Sigmoid colon (tissue), 4 donors: Measurements from ENCODE around the gene FDX1.

Experiments
- EP300 ChIP-seq, 4 donors: sonication (generic); formaldehyde crosslinking; IDR thresholded peaks; one replicate each; pipeline ENCODE4 v1.6.1; 2017; ENCODE audit warnings: antibody characterized with exemption in 4 of 4
- POLR2A ChIP-seq, 2 donors: fragments of 450-650 bp; IDR thresholded peaks; one replicate each; pipeline ENCODE4 v1.6.1; 2016; ENCODE audit warnings: antibody characterized with exemption in 2 of 2, mild to moderate bottlenecking in 2 of 2, moderate library complexity in 2 of 2
- TF ChIP-seq, protein P1 (sequence below), 4 experiments: fragments of 450-650 bp in 3 of 4; fragments of 200-600 bp in 1 of 4; IDR thresholded peaks; one replicate each; pipeline ENCODE4 v1.5.1; 2016 to 2019; ENCODE audit warnings: antibody characterized with exemption in 4 of 4, mild to moderate bottlenecking in 3 of 4, moderate library complexity in 2 of 4

DNA sequence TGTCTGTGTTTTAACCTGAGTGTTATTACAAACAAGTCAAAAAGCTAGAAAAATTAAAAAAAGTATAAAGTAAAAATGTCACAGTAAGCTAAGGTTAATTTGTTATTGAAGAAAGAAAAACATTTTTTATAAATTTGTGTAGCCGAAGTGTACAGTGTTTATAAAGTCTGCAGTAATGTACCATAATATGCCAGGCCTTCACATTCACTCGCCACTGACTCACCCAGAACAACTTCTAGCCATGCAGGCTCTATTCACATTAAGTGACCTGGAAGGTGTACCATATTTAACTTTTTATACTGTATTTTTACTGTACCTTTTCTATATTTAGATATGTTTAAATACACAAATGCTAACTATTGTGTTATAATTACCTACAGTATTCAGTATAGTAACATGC is 14.7 kb upstream of the FDX1 start:
- TF ChIP-seq, protein P1, sequence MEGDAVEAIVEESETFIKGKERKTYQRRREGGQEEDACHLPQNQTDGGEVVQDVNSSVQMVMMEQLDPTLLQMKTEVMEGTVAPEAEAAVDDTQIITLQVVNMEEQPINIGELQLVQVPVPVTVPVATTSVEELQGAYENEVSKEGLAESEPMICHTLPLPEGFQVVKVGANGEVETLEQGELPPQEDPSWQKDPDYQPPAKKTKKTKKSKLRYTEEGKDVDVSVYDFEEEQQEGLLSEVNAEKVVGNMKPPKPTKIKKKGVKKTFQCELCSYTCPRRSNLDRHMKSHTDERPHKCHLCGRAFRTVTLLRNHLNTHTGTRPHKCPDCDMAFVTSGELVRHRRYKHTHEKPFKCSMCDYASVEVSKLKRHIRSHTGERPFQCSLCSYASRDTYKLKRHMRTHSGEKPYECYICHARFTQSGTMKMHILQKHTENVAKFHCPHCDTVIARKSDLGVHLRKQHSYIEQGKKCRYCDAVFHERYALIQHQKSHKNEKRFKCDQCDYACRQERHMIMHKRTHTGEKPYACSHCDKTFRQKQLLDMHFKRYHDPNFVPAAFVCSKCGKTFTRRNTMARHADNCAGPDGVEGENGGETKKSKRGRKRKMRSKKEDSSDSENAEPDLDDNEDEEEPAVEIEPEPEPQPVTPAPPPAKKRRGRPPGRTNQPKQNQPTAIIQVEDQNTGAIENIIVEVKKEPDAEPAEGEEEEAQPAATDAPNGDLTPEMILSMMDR (IDR thresholded peaks at IDR 0.05) = no peak
- no peak for TF ChIP-seq POLR2A (IDR thresholded peaks at IDR 0.05)
- no peak for TF ChIP-seq EP300 (IDR thresholded peaks at IDR 0.05)
